ENCODE measurements around the gene HABP2.

The HABP2 gene

GRCh38 chr10:113555751-113556150 lies 2.9 kb downstream of the HABP2 start:
- no peak for DNase-seq (ENCODE audit: low read depth, low spot score)

DNA sequence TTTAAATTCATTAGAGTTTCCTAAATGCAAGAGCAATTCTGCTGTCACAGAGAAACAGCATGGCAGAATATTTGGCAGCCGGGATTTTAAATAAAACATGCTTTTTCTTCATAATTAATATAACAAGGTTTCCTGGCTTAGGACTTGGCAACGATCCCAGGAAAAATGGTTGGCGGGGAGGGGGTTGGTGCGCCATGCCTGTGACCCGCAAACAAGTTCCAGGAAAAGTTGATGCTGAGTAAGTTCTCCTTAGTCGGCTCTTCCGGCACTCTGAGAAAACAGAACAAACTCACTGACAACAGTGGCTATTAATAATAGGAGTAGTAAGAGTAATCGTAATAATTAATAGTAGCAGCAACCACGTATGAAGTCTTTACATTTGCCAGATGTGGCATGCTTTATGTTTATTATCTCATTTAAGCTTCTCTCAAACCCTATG lies 4.6 kb downstream of the HABP2 start:
- DNase-seq (ENCODE audit: low read depth, low spot score) = no peak

DNA sequence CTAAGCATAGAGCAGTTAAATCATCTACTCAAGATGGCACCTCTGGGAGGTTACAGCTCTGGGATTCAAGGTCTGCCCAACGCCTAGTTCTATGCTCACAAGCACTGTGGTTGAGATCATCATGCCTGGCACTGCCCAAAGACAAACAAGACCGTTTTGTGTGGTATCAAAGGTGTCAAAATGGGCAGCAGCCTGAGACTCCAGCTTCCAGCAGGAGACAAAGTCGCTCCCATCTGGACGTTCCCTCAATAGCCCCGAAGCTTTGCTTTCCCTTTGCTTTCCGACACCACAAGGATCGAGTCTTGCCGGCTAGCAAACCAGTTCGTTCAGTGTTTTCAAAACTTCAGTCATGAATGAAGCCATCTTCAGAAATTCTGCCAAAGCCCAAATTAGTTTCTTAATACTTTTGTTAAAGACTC lies 5.1 kb downstream of the HABP2 start:
- DNase-seq (ENCODE audit: low read depth, low spot score) = no peak

GRCh38 chr10:113560071-113560470 lies 7.2 kb downstream of the HABP2 start:
- no peak for DNase-seq (ENCODE audit: low read depth, low spot score)

GRCh38 chr10:113561214-113561613 lies 8.4 kb downstream of the HABP2 start:
- DNase-seq (ENCODE audit: low read depth, low spot score) = no peak

- DNase-seq (ENCODE audit: low read depth, low spot score) = no peak
Observed at GRCh38 chr10:113562069-113562468, 9.2 kb downstream of the HABP2 start.

DNA sequence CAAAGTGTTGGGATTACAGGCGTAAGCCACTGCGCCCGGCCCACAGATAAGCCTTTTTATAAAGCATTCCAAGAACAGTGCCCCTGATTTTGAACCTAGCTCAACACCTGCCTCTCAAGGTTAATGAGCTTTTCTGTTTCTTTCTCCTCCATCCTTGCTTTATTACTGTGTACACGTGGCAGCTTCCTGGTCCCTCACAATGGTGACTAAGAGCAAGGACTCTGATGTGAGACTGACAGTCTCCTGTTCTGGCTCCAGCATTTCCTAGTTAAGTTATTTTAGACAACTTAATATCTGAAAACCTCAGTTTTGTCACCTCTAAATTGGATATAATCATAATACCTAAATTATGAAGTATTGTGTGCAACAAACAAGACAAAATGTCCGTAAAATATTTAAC lies 9.9 kb downstream of the HABP2 start:
- DNase-seq (ENCODE audit: low read depth, low spot score) = no peak

DNA sequence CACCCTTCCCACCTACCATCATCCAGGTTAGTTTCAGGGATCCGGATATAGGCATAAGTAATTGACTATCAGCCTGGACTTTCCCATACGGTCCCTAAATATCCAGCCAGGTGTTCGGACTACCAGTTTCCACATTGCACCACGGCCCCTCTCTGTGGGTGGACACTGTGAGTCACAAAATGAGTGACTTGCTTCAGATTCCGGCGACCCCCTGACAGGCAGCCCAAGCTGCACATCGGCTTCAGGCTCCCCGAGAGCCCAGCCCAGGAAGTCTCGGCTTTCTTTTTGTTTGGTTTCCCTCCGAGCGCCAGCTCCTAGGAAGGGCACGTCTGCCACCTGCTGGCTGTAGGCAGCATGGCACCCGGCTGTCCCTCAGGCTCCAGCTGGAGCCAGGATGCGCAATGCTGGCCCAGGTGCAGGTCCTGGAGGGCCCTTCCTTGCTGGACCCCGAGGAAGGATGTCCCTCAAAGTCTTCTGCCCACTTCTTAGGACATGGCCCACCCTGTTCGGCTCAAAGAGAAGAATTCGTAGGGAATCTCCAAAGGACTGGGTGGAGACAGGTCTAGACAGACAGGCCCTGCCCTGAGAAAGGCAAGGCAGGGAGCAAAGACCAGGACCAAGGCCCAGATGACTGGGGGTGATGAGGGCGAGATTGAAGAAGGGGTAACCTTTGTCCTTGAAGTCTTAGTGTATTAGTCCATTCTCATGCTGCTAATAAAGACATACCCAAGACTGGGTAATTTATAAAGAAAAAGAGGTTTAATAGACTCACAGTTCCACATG lies 10.6 kb downstream of the HABP2 start:
- peak; percentile 32 for DNase-seq (ENCODE audit: low read depth, low spot score)

- DNase-seq (ENCODE audit: low read depth, low spot score) = no peak
Observed at GRCh38 chr10:113565364-113565763, 12.5 kb downstream of the HABP2 start.

- DNase-seq (ENCODE audit: low read depth, low spot score) = no peak
Observed at GRCh38 chr10:113566888-113567287, 14.0 kb downstream of the HABP2 start.

- DNase-seq (ENCODE audit: low read depth, low spot score) = no peak
Observed at GRCh38 chr10:113569576-113569975, 16.7 kb downstream of the HABP2 start.

DNA sequence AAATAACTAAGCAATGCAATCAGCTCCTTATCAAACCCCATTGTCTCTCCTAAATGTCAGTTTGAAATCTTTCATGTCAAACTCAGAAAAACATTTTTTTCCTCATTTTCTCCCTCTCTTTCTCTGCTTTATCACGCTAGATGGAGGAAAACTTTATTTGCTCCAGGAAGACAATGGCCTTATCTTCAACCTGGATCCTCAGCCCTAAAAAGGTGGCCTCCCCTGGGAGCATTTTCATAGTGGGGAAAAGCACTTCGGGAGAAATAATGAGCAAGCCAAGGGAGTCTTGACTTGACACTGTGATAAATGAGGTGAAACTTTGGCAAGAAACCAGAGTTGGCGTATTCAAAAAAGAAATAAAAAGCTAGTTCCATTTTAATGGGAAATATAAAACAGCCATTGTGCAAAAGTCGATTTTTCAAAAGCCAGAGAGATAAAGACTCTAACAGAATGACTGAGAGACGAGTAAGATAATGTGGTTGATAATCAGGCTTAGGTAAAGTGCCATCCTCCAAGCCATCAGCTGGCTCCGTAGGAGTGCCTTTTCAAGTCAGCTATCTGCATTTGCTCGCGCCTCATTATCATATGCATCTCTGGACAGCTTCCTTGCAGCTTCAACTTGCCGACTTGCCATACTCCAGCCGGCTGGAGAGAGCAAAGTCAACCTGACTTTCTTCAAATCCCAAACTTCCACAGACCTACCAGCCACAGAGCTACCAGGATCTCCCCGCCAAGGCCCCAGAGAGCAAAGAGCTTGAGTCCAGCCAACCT lies 19.9 kb downstream of the HABP2 start:
- DNase-seq (ENCODE audit: low read depth, low spot score) = no peak

- DNase-seq (ENCODE audit: low read depth, low spot score) = no peak
Observed at GRCh38 chr10:113573368-113573767, 20.5 kb downstream of the HABP2 start.

DNA sequence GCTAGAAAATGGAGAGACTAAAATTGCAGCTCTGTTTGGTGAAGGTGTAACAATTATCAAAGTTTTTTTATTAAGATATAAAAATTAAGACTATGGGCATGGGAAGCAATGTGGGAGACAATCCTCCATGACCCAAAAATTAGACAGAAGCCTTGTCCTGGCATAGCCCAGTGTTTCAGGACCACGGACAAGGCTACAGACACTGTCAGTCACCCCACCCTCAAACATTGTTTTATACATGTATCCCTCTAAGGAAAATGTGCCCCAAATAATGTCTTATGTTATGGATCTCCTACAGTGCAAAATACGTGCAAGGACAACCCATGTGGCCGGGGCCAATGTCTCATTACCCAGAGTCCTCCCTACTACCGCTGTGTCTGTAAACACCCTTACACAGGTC lies 24.0 kb downstream of the HABP2 start:
- DNase-seq (ENCODE audit: low read depth, low spot score) = no peak

- DNase-seq (ENCODE audit: low read depth, low spot score) = no peak
Observed at GRCh38 chr10:113578773-113579172, 25.9 kb downstream of the HABP2 start.

DNA sequence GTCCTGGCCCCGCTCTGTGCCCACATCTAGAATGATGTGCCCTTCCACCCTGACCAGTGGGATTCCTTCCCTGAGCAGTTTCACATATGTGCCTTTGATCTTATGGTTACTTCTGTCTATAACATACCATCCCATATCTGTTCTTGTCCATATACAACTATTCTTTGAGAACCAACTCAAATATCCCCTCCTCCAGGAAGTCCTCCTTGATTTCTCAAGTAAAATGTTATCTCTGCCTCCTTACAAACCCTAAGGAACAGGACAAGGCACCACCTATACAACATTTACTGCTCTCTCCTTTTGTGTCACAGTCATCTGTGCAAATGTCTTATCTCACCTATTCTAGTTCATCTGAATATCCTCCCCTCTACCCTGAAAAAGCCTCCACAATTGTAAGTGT lies 28.2 kb downstream of the HABP2 start:
- no peak for DNase-seq (ENCODE audit: low read depth, low spot score)

DNA sequence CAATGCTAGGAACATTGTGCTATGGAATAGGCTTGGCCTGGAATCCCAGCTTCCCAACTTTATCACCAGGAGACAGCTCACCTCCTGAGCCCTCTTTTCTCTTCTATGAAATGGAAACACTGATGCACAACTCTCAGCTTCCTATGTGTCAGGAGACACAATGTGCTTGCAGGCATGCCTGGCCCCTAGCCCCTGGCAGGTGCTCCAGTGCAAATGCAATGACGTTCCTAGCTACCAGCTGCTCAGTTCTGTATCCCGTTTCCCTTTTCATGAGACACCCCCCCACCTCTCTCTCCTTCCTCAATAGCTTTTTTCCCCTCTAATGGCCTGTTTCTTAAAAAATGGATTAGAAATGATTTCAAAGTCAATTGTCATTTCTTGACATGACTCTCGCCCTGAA lies 30.7 kb downstream of the HABP2 start:
- DNase-seq (ENCODE audit: low read depth, low spot score) = no peak

DNA sequence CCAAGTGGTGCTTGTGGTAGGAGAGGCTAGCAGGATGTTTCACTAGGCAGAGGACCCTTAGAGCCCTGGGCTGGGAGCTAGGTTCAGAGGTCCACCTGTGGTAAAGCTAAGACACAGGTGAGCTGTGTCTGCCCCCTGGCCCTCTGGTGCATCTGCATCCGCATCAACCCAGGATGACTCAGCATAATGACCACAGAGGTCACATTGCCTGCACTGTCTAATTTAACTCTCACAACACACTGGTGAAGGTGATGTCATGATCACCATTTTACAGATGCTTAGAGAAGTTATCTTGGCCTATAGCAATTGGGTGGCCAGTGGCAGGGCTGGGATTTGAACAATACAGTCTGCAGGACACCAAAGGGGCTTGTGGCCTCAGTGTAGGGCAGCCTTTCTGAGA lies 33.1 kb downstream of the HABP2 start:
- no peak for DNase-seq (ENCODE audit: low read depth, low spot score)

DNA sequence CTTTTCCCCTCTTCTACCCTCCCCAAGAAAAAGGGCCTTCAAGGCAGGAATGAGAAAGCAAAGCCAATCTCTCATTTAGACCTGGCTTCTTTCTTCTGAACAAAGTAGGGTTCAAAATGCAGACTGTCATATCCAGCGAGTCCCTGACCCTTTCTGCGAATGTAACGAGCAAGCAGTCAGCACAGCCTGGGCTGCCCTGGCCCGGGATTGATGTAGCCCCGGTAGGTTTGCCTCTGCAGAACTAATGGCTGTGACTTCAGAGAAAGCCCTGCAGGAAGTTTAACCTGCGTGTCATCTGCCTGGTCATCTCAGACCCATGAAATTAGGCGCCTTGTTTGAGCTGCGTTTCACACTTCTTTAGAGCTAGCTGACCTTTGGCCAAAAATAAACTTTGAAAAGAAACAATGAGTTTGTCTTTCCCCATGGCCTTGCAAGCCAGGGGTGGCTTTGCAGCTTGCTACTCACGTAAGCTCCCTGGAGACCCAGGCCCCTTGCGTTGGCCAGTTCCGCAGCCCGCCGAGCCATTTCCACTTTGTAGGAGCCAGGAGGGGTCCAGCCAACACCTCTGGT lies 36.4 kb downstream of the HABP2 start:
- DNase-seq (ENCODE audit: low read depth, low spot score) = no peak

DNA sequence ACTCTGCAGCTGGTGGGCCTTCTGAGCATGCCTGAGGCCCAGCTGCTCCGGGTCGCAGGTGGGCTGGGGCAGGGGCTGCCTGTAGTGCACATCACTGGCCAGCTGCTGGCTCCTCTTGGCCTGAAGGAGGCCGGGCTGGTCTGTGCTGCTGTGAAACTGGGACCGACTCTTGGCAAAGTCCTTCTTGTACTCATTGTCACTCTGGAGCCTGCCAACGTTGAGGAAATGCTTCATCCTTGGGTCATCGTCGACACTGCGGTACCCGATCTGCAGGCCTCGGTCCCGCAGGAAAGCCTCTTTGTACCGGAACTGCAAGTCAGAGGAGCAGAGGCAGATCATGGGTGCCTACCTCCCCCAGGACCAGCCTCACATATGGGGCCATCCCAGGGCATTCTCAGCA lies 37.7 kb downstream of the HABP2 start:
- DNase-seq (ENCODE audit: low read depth, low spot score) = no peak

GRCh38 chr10:113592380-113592779 lies 39.5 kb downstream of the HABP2 start:
- no peak for DNase-seq (ENCODE audit: low read depth, low spot score)

DNA sequence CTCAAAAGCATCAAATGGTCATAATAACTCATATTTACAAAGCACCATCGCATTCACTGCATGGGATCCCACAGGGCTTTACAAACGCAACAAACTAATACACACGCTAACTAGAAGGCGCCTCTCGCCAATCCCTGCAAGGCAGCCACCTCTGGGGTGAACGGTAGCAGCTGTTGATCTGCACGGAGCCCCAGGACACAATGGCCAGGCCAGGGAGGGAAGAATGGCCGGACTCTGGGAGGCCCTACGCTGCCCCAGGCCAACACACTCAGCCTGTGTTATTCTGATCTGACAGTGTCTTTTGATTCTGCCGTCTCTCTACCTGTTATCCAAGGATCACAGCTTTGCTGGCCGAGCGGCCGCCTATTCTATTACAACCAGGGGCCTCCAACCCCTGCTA lies 41.8 kb downstream of the HABP2 start:
- DNase-seq (ENCODE audit: low read depth, low spot score) = no peak

GRCh38 chr10:113600569-113600968 lies 47.7 kb downstream of the HABP2 start:
- no peak for DNase-seq (ENCODE audit: low read depth, low spot score)

All from smooth muscle cell of the brain vasculature (primary cell).